ENCODE results near the gene ANKRD11.
"Not testable (repeated sequence)": the region's sequence is repeated elsewhere in the genome, so short reads cannot be mapped to it uniquely, and the experiment has no call there.

ANKRD11 gene

DNA sequence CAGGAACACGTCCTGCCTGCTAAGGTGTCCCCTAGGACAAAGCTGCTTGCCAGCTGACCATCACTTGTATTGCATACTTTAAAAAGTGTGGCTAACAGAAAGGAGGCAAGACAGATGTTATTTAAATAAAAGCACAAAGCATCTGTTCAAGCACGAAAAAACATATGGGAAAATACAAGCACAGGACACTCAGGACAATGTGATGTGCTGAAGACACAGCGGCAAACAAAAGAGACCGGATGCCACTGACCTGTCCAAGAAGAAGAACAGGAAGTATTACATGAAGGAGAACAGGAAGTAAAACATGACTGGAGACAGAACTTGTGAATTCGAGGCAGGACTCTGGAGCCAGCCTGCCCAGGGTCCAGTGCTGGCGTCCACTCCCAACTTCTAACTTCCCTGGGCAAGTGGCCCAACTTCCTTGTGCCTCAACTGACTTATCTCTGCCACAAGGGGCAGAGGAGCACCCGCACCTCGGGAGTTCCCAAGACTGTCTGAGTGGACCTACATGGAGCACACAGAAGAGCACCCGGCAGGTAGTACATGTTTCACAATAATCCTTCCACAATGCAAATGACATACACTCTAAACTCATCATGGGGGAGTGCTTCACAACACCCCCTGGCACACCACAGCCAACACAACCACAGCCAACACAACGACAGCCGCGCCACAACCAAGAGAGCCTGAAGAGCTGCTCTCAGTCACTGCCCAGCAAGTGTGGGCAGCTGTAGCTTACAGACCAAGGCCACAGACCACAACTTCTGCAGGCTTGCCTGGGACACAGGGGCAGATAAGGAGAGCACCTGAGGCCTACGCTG lies 36.6 kb downstream of the ANKRD11 start:
- peak in 7 of 56 donors; percentile 10 to 34 (median 26) for DNase-seq

DNA sequence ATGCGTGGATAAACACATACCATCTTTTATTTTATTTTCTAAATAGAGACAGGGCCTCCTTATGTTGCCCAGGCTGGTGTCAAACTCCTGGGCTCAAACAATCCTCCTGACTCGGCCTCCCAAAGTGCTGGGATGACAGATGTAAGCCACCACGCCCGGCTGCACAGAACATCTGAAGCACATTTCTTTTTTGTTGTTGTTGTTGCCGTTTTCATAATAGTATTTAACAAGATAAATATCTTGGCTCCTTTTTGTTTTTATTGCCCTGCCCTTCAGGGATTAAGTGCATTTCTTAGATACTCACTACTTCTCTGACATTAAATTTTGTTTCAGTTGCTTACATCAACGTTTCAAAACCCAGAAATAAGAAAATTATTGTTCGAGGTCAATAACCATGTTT lies 37.4 kb downstream of the ANKRD11 start:
- no peak for DNase-seq

DNA sequence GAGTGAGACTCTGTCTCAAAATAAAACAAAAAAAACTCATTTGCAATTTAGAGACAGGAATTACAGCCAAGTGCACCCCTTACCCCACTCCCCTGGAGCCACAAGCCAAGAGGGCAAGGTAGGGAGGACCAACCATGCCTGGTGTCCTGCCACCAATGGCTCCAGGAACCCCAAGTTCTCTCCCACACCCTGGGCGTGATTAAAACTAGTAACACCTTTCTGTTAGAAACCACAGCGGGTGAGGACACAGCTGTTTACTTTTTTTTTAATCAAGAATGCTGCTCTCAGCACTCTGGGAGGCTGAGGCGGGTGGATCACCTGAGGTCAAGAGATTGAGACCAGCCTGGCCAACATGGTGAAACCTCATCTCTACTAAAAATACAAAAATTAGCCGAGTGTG lies 38.1 kb downstream of the ANKRD11 start:
- DNase-seq: no peak

DNA sequence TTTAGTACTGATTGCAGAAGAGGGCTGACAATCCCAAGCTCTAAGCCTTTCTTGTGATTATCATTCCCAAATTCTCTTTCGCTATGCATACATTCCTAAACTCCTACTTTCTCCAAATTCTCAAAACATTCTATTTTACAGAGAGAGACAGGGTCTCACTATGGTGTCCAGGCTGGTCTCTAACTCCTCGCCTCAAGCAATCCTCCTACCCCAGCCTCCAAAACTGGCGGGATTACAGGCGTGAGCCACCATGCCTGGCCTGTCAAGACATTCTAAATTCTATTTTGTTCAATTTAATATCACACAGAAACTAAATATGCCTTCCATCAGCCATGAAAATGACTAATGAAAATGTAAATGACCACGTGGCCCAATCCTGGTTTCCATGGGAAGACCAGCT lies 39.8 kb downstream of the ANKRD11 start:
- no peak for DNase-seq

DNA sequence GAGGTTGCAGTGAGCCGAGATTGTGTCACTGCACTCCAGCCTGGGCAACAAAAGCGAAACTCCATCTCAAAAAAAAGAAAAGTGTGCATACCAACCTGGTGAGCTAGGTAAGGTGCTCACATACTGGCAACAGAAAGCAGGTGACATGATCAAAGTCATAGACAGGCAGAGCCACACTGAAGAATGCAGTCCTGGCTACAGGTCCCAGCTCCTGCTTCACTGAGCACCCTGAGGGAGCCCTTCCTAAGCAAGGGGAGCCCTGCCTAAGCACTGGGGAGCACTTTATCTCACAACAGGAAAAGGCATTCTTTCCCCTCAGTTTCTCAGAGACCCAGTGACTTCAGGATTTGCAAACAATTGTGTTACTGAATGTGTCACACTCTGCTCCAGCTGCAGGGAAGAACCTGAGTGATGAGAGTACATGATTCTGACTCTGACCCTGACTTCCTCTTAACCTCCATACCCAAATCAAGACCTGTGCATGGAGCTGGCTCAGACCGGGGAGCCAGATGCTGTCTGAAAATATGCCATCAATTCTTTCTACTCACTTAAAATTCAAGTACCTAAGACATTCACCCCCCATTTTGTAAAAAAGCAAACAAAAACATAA lies 40.5 kb downstream of the ANKRD11 start:
- no peak for DNase-seq

DNA sequence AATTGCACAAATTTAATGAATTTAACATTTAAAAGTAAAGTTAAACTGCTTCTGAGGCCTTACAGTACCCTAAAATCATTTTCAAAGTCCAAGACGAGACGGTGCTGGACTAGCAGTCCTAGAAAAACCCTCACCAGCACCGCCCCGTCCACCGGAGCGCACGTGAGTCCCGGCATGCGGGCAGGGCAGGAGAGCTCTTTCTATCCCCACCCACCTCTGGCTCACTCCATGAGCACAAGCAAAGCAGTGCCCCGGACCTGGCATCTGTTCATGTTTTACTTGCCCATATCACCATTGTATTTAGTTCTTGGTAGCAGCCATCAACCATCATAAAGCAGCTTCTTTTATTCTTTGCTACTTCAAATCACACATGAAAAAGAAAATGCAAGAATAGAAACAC lies 41.7 kb downstream of the ANKRD11 start:
- DNase-seq: no peak

DNA sequence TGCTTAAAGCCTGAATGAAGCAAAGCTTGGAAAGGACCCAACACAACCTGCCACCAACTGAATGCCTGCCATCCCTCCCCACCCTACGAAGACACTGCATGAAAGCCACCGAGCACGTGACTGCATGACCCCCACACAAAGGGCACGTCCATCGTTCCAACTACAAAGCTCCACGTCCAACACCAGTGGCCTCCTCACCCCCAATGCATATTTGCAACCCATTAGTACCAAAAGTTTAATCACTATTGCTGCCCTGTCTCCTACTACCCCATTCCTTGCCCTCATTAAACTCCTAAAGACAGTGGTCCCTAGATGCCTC lies 43.4 kb downstream of the ANKRD11 start:
- DNase-seq: peak in 1 of 56 donors; percentile 51

DNA sequence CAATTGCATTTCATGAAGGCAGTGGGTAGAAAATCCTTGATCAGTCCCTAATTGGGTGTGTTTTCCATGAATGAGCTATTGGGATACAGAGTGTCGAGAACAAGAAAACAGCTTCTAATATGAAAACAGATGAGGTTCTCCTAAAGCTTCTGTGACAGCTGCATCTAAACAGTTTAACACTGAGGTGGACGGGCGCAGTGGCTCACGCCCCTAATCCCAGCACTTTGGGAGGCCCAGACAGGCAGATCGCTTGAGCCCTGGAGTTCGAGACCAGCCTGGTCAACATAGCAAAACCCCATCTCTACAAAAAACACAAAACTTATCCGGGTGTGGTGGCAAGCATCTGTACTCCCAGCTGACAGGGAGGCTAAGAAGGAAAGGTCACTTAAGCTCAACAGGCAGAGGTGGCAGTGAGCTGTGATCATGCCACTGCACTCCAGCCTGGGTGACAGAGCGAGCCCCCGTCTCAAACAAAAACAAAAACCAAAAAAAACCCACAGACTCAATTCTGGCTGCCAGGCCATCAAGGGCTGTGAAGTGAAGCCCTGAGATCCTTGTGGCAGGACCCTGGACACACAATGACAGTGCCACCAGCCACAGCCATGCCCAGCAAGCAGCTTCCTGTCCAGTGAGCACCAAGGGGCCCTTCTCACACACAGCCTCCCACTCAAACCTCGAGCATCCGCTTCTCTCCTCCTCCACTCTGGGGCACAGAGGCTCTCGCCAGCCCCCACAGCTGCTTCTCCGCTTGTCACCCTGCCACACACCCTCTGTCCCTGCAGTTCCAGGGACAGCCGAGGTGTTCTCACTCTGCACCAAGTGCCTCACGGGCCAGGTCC lies 44.0 kb downstream of the ANKRD11 start:
- DNase-seq: no peak

DNA sequence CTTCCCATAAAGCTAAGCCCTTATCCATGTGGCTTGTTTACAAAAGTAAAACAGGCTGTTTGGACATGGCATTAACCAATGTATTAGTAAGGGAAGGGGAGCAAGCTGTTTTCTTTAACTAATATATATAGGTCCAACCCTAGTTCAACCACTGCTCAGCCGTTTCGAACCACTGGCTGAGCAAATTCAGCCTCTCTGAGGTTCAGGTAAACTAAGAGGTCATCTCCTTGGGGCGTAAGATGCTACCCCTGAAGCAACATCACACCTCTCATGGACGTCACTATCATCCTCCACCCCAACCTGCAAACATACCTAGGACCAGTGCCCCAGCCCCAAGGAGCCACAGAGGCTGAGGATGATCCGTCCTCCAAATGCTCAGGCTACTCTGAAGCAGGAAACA lies 45.2 kb downstream of the ANKRD11 start:
- DNase-seq: no peak

DNA sequence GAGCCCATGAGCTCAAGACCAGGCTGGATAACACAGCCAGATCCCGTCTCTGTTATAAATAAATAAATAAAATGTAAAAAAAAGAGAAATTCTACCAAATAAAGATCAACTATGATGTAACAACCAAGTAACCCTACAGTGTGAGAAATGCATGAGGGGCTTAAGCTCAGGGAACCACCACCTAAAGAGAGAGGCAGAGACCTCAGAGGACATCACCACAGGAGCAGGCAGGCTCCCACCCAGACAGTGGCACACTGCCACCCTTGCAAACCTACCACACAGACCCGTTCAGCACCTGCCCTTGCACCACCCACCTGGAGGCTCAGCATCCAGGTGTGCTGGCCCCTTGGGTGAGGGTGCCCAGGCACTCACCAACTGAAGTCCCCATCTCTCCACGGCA lies 45.6 kb downstream of the ANKRD11 start:
- no peak for DNase-seq

DNA sequence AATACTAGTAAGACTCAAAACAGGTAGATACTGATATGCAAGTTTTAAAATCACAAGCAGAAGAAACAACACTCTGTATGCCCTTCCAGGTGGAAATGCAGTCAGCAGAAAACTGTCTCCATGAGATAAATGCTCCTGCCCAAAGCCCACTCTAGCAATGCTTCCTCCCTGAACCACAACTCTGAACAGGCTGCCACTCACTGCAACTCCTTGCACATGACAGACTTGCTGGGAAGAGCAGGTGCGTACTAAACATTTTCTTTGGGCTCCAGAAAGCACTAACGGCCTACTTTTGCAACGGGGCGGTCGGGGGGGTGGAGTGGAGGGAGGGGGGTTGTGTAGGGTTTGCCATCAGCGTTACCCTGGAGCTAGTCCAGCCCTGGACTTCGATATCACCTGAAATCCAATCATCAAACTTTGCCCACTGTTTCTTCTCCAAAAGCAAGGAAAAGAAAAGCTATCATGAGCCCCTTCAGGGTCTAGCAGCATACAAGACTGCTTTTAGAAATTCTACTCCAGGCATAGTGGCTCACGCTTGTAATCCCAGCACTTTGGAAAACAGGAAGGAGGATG lies 46.1 kb downstream of the ANKRD11 start:
- DNase-seq: no peak

DNA sequence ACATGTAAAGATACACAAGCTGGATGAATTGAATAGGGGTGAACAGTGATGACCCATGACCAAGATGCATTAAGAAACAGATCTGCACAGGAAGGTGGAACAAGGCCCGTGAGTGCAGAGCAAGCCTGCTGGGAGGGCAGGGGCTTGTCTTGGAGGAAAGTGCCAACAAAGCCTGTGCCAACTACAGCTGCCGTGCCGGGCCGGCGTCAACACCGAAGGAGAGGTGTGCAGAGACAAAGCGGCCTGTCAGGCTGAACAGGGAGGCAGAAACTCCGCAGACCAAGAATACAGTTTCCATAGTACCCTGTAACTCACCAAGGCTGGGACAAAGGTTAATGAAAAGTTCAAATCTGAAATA lies 46.7 kb downstream of the ANKRD11 start:
- peak in 1 of 56 donors; percentile 34 for DNase-seq

DNA sequence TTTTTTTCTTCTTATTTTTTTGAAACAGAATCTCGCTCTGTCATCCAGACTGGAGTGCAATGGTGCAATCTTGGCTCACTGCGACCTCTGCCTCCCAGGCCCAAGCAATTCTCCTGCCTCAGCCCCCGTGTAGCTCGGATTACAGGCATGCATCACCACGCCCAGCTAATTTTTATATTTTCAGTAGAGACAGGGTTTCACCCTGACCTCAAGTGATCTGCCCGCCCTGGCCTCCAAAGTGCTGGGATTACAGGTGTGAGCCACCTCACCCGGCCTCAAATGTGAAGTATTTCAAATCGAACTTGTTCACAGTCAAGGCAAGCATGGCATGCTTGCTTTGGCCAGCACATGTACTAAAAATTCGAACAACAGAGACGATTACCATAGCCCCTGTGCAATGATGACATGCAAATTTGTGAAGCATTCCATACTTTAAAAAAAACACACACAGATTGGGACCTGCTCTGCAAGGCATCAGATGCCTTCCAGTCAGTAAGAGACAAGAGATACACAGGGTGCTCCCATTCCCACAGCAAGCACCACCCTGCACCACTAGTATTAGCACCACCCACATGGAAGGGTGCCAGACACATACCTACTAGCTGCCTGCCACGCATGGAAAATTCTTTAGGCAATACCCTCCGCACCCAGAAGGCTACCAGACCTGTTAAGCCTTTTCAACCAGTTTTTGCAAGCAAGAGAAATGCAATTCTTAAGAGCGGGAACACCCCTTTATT lies 47.2 kb downstream of the ANKRD11 start:
- DNase-seq: peak in 1 of 56 donors; percentile 39

DNA sequence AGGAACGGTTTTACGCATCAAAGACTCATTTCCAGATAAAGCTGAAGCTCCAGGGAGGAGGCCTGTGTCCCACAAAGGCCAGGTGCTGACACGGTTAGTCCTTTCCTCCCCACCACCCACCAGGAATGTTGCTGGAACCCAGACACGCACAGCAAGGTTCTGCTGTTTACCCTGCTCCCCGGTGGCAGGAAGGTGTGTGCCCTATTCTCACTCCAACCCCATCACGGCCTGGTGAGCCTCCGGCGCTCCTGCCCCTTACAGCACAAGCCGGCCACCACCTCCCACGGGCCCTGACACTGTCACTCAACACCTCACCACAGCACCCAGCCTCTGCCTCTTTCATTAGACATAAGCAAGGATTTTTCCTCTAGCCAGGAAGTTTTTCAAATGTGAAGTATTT lies 47.8 kb downstream of the ANKRD11 start:
- DNase-seq: no peak

DNA sequence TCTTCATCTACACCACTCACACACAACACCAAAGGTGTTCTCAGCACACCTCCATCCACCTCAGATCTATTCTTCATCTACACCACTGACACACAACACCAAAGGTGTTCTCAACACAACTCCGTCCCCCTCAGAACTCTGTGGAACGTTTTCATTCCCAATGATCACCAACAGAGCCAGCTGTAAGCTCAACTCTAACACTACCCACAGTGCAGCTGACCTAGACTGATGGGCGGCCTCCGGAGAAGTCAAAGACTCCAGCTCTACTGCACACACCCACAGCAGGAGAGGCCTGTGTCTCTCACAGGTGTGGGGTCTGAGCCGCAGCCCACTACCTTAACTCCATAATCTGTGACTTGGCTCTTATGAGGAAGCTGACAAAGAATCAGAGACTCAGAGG lies 50.7 kb downstream of the ANKRD11 start:
- DNase-seq: no peak

DNA sequence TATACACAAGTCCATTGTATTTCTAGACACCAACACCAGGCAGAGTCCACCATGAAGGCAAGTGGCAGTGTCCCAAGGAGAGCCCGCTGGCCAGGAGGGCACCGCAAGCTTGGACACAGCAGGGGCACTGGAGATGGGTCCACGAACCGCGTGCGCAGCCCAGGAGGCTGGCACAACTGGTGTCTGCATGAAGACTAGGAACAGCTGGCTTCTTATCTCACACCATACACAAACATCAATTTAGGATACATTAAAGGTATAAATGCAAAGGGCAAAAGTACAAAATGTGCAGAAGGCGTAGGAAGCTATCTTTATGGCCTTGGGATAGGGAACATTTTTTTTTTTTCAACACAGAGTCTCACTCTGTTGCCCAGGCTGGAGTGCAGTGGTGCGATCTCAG lies 52.4 kb downstream of the ANKRD11 start:
- no peak for DNase-seq

DNA sequence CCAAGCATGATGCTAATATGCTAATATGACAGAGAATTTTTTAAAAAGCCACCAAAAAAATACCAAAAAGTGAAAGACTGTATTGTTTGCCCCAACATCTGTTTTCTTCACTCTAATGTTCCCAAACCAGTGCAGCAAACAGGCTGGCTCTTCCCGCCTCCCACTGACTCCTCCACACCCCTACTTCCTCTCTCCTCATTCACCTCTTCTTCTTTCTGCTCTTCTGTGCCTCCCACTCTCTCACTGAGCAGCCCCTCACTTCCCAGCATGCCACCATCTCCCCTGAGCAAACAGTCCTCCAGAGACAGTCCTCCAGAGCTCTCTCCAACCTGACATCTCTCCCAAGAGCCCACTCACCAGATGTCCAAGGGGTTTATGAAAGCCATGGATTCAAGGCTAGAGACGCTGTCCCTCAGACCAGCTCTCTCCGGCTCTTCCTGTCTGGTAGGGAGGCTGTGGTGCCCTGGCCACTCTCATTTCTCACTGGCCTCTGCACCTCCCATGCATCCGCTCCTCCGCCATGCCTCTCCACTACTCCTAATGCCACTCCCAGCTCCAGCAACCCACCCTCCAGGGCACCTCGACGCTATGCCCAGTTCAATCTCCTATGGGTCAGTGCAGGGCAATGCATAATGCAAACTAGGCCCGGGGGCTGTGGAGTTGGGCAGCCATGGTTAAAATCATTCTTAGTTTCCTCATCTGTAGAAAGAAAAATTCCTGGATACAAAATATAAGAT lies 52.9 kb downstream of the ANKRD11 start:
- DNase-seq: no peak

DNA sequence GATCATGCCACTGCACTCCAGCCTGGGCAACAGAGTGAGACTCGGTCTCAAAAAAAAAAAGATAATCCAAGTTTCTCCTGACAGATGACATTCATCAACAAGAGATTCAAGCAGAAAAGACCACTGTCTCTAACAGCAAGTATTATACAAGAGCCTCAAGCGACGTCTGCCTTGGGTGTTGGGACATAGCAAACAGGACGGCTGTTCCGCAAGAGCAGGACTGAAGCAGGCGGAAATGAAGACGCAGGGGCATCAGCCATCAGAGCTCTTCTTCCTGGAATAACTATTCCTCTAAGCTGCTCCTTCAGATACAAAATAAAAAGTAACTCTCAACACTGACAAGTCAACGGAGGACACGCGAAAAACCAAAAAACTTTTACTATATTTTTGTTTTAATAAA lies 54.0 kb downstream of the ANKRD11 start:
- no peak for DNase-seq

DNA sequence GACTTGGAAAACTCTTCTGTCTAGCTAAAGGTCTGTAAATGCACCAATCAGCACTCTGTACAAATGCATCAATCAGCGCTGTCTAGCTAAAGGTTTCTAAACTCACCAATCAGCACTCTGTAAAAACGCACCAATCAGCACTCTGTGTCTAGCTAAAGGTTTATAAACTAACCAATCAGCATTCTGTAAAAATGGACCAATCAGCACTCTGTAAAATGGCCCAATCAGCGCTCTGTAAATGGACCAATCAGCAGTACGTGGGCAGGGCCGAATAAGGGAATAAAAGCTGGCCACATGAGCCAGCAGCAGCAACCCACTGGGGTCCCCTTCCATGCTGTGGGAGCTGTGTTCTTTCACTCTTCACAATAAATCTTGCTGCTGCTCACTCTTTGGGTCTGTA lies 55.3 kb downstream of the ANKRD11 start:
- not testable (repeated sequence) for DNase-seq

DNA sequence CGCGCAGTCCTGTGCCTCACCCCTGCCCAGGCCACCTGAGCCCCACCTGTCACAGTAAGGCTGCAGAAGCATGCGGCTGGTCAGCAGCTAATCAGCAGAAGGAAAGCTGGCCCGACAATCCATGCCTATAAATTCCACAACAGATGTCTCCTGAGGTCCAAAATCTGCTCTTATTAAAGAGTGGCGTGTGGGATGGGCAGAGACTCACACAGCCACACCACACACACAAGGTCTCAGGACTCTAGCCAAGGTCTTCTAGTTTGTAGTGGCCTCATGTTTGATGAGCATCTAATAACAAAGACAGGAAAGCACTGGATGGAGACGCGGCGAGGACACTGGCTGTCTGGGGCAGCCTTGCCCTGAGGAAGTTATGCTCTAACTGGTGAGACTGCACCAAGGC lies 55.9 kb downstream of the ANKRD11 start:
- no peak for DNase-seq

Data from amygdala (tissue), 56 donors.